Type B pancreatic cell (in vitro differentiated cells): ENCODE measurements around the gene SUN3. TPM values are rescaled to one million over a fixed set of nuclear protein-coding genes. Genes with fewer than 3 reads are reported as not detected.

Experiments used
- DNase-seq: peaks from one replicate; pipeline ENCODE4 v3.0.0; 2021; ENCODE audit warnings: mixed read lengths; ENCODE audit not compliant: unreplicated experiment; ENCODE audit errors: extremely low spot score
- H3K27ac Mint-ChIP-seq: 2 replicates; pipeline ENCODE4 v1.8.0; 2021; ENCODE audit warnings: mild to moderate bottlenecking, mixed read lengths
- H3K27me3 Mint-ChIP-seq: 2 replicates; pipeline ENCODE4 v1.8.0; 2021; ENCODE audit warnings: mixed read lengths
- H3K36me3 Mint-ChIP-seq: 2 replicates; pipeline ENCODE4 v1.8.0; 2021; ENCODE audit warnings: mixed read lengths
- H3K4me1 Mint-ChIP-seq: one replicate; pipeline ENCODE4 v1.8.0; 2021; ENCODE audit warnings: mixed read lengths; ENCODE audit not compliant: unreplicated experiment
- H3K4me3 Mint-ChIP-seq: 2 replicates; pipeline ENCODE4 v1.8.0; 2021; ENCODE audit warnings: mild to moderate bottlenecking, mixed read lengths
- H3K9me3 Mint-ChIP-seq: 2 replicates; pipeline ENCODE4 v1.8.0; 2021; ENCODE audit warnings: mixed read lengths
- CTCF ChIP-seq: fragments of 200-600 bp; sonication (generic); conservative IDR thresholded peaks from 2 replicates; pipeline ENCODE4 v1.5.0; 2021; ENCODE audit warnings: antibody characterized with exemption, mild to moderate bottlenecking
- total RNA-seq: library from RNA; stranded (reverse); gene quantifications from 2 replicates; pipeline ENCODE4 v1.2.1, GENCODE V29; 2021; ENCODE audit warnings: low replicate concordance

The SUN3 gene
- total RNA-seq, 1 donor from 2014 or later = not detected

GRCh38 chr7:47965456-47965855 lies 63.5 kb downstream of the SUN3 start:
- no peak overlapping the region for H3K27ac Mint-ChIP-seq
- TF ChIP-seq CTCF = no peak
- H3K27me3 Mint-ChIP-seq = no peaks in the 10 kb centered on the region
- peaks cover 73% of the 10 kb centered on the region for H3K36me3 Mint-ChIP-seq
- H3K9me3 Mint-ChIP-seq = no peaks in the 10 kb centered on the region
- no peak for DNase-seq
- peaks cover 17% of the 10 kb centered on the region for H3K4me1 Mint-ChIP-seq
- H3K4me3 Mint-ChIP-seq = no peak overlapping the region

- H3K4me3 Mint-ChIP-seq = no peak overlapping the region
- no peak overlapping the region for H3K27ac Mint-ChIP-seq
- no peaks in the 10 kb centered on the region for H3K4me1 Mint-ChIP-seq
Observed at GRCh38 chr7:47962262-47962661, 66.6 kb downstream of the SUN3 start.

GRCh38 chr7:47957156-47957555 lies 71.8 kb downstream of the SUN3 start:
- DNase-seq = no peak
- H3K27me3 Mint-ChIP-seq = no peaks in the 10 kb centered on the region
- no peak for TF ChIP-seq CTCF
- H3K4me1 Mint-ChIP-seq = no peaks in the 10 kb centered on the region
- H3K4me3 Mint-ChIP-seq = no peak overlapping the region
- no peaks in the 10 kb centered on the region for H3K9me3 Mint-ChIP-seq
- H3K27ac Mint-ChIP-seq = no peak overlapping the region
- H3K36me3 Mint-ChIP-seq = peaks cover 48% of the 10 kb centered on the region

More at GRCh38 chr7:47962262-47962661, 66.6 kb downstream of the SUN3 start:
- Mint-ChIP-seq H3K27me3 (no peaks in the 10 kb centered on the region), H3K36me3 (peaks cover 60% of the 10 kb centered on the region), H3K9me3 (no peaks in the 10 kb centered on the region)
- no peak for DNase-seq
- TF ChIP-seq CTCF = no peak

- H3K9me3 Mint-ChIP-seq = no peaks in the 10 kb centered on the region
- H3K27me3 Mint-ChIP-seq = no peaks in the 10 kb centered on the region
- no peak overlapping the region for H3K27ac Mint-ChIP-seq
- no peak for TF ChIP-seq CTCF
- DNase-seq = peak; percentile 37
- peaks cover 7% of the 10 kb centered on the region for H3K4me1 Mint-ChIP-seq
- peaks cover 41% of the 10 kb centered on the region for H3K36me3 Mint-ChIP-seq
- no peak overlapping the region for H3K4me3 Mint-ChIP-seq
Observed at GRCh38 chr7:47956220-47956619, 72.7 kb downstream of the SUN3 start.

GRCh38 chr7:47954231-47954911 lies 74.5 kb downstream of the SUN3 start:
- no peak for DNase-seq
- H3K9me3 Mint-ChIP-seq = no peaks in the 10 kb centered on the region
- H3K36me3 Mint-ChIP-seq = peaks cover 34% of the 10 kb centered on the region
- H3K27ac Mint-ChIP-seq = no peak overlapping the region
- peaks cover 8% of the 10 kb centered on the region for H3K4me1 Mint-ChIP-seq
- H3K4me3 Mint-ChIP-seq = no peak overlapping the region
- TF ChIP-seq CTCF = no peak
- no peaks in the 10 kb centered on the region for H3K27me3 Mint-ChIP-seq
